ENCODE data around the gene SLC9C2. TPM values are rescaled to one million over a fixed set of nuclear protein-coding genes. Genes with fewer than 3 reads are reported as not detected.
"Not testable (repeated sequence)": the region's sequence is repeated elsewhere in the genome, so short reads cannot be mapped to it uniquely, and the experiment has no call there.

SLC9C2 gene
- total RNA-seq, 8 experiments from 2014 or later: 0.05 to 2.1 (median 0.05) TPM; not detected in 4

DNA sequence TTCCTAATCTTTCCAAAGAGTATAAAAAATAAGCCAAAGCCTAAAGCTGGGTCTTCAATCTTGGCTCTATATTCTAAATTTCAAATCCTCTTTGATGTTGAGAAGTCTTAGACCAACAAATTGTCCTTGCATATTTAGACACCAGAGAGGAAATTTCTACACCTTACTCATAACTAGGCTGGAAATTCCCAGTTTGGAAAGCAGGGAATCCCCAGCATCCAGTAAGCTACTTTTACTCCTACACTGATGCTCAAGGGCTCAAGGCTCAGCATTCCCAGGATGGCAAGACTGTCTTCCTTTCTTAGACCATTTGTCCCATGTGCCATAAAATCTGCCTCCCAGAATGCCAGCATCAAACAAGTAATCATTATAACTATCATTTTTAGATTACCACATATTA lies 97.5 kb downstream of the SLC9C2 start:
- ATAC-seq (replicated peaks in 6 of 8): no peak
- no peak overlapping the region for H3K4me3 ChIP-seq
- in situ Hi-C loops (cut with MboI; ENCODE audit: low pct_unique_long_range_greater_than_20kb in 2 of 9, low sequenced_read_pairs in 9 of 9, unreplicated experiment in 9 of 9): no loop called here
- peaks cover 21 to 27% of the 10 kb centered on the region in 2 donors for H3K4me1 ChIP-seq (replicated peaks in 1 of 2)
- no peak overlapping the region for H3K27ac ChIP-seq

GRCh38 chr1:173504268-173504667 lies 98.6 kb downstream of the SLC9C2 start:
- Histone ChIP-seq H3K4me3 (no peak overlapping the region), H3K4me1 (replicated peaks in 1 of 2) (peaks cover 21 to 27% of the 10 kb centered on the region in 2 donors), H3K27ac (no peak overlapping the region)
- ATAC-seq (replicated peaks in 6 of 8): no peak
- WGBS, 10 experiments: 58 to 100% (median 91%) methylated on average over 1 to 4 of the region's 4 CpGs
- in situ Hi-C loops (cut with MboI; ENCODE audit: low pct_unique_long_range_greater_than_20kb in 2 of 9, low sequenced_read_pairs in 9 of 9, unreplicated experiment in 9 of 9): no loop called here

DNA sequence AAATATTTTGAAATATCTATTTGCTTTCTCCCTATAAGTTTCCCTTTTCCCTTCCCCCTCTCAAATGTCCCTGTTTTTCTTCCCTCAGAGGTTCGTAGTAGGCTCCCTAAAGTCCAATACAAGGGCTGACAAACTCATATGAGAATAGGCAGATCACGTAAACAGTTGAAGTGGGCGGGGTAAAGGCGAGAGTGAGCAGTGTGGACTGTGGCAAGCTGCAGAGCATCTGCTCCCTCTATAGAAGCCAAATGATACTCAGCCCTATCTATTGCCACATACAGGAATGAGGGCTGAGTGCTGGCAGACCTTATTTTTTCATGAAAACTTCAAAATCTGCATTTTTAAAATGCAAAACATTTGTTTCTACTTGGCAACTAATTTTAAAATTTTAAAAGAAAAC lies 99.5 kb downstream of the SLC9C2 start:
- no peak overlapping the region for H3K4me3 ChIP-seq
- H3K27ac ChIP-seq: no peak overlapping the region
- peak in 6 of 8 experiments; percentile 36 to 80 (median 56) for ATAC-seq (replicated peaks in 6 of 8)
- H3K4me1 ChIP-seq (replicated peaks in 1 of 2): peaks cover 21 to 22% of the 10 kb centered on the region in 2 donors
- 0 to 80% (median 59%) methylated on average over 1 to 4 of the region's 4 CpGs; no CpG with 5 or more reads in 2 of the 10 experiments for WGBS, 10 experiments
- in situ Hi-C loops (cut with MboI; ENCODE audit: low pct_unique_long_range_greater_than_20kb in 2 of 9, low sequenced_read_pairs in 9 of 9, unreplicated experiment in 9 of 9): no loop called here

DNA sequence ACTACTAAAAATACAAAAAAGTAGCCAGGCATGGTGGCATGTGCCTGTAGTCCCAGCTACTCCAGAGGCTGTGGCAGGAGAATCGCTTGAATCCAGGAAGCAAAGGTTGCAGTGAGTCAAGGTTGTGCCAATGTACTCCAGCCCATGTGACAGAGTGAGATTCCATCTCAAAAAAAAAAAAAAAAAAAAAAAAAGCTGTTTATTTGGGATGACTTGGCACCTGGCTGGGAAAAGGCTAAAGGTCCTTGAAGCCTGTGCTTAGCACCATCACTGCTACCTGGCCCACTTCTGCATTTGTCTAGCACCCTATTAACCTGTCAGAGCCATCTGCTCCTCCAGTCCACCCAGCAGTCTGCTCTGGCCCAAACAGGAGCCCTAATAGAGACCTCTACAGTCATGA lies 100.8 kb downstream of the SLC9C2 start:
- in situ Hi-C loops (cut with MboI; ENCODE audit: low pct_unique_long_range_greater_than_20kb in 2 of 9, low sequenced_read_pairs in 9 of 9, unreplicated experiment in 9 of 9): no loop called here
- Histone ChIP-seq H3K4me3 (no peak overlapping the region), H3K4me1 (replicated peaks in 1 of 2) (peaks cover 11 to 15% of the 10 kb centered on the region in 2 donors), H3K27ac (no peak overlapping the region)
- no peak for ATAC-seq (replicated peaks in 6 of 8)
- WGBS, 10 experiments: 92 to 100% (median 100%) methylated on average over 1 of the region's 1 CpG; no CpG with 5 or more reads in 5 of the 10 experiments

- no peak for ATAC-seq (replicated peaks in 6 of 8)
- WGBS, 10 experiments: 34 to 81% (median 72%) methylated on average over 1 to 4 of the region's 4 CpGs; no CpG with 5 or more reads in 3 of the 10 experiments
- H3K4me3 ChIP-seq: no peak overlapping the region
- peaks cover 0 to 7% of the 10 kb centered on the region in 2 donors for H3K4me1 ChIP-seq (replicated peaks in 1 of 2)
- in situ Hi-C loops (cut with MboI; ENCODE audit: low pct_unique_long_range_greater_than_20kb in 2 of 9, low sequenced_read_pairs in 9 of 9, unreplicated experiment in 9 of 9): no loop called here
- H3K27ac ChIP-seq: no peak overlapping the region
These were observed 103.1 kb downstream of the SLC9C2 start for GRCh38 chr1:173499729-173500128.

DNA sequence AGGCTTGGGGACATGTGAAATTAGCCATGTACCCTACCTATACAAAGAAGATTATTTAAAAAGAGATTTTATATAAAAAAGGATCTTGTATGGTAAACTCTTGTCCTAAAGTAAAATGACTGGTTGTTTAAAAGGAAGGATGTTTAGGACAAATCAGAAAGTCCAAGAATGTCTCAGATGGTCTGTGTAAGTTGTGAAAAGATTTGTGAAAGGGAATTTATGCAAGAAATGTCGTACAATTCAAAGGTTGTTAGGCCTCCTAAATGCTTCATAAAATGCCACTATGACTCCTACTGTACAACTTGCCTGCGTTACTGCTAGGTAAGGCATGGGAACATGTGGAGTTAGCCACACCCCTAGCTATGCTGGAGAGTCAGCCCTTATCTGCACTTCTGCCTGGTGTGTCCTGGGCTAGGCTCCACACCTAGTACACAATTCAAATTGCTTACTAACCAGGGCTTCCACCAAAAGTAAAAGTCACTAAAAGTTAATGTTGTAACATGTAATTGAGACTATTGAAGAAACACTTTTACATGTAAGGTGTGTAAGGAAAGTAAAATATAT lies 106.0 kb downstream of the SLC9C2 start:
- no peak overlapping the region for H3K27ac ChIP-seq
- no peaks in the 10 kb centered on the region for H3K4me1 ChIP-seq (replicated peaks in 1 of 2)
- no peak overlapping the region for H3K4me3 ChIP-seq
- WGBS, 10 experiments: 40 to 86% (median 74%) methylated on average over 1 to 2 of the region's 2 CpGs; no CpG with 5 or more reads in 2 of the 10 experiments
- in situ Hi-C loops (cut with MboI; ENCODE audit: low pct_unique_long_range_greater_than_20kb in 2 of 9, low sequenced_read_pairs in 9 of 9, unreplicated experiment in 9 of 9): no loop called here
- peak in 1 of 8 experiments; percentile 61 for ATAC-seq (replicated peaks in 6 of 8)

DNA sequence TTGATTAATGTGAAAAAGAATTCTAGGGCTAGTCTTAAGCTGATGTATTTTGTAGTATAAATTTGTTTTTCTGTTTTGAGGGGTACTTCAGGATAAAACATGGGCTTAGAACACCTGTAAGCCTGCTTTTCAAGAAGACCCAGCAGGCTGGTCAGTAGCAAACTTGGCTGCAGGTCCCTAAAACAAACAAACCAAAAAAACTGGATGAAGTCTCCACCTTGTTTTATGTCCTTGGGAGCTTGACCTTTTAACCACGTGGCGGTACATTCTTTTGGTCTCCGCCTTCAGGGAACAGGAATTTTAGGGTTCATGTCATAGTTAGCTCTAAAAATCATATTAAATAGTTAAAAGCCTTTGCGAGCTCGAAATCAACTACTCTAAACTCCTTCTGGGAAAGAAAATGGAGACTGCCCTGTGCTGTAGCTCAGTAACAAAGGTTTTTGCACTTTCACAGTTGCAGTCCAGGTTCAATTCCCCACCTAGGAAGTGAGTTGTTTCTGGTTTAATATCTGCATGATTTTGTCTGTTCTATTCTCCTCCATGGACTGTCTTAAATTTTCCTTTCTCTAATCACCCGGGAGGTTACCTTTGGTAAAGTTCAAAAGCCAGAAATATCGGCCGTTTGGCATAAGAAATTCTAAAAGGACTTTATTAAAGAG lies 107.1 kb downstream of the SLC9C2 start:
- no peaks in the 10 kb centered on the region for H3K4me1 ChIP-seq (replicated peaks in 1 of 2)
- ATAC-seq (replicated peaks in 6 of 8): no peak
- 66 to 97% (median 82%) methylated on average over 3 to 8 of the region's 8 CpGs for WGBS, 10 experiments
- in situ Hi-C loops (cut with MboI; ENCODE audit: low pct_unique_long_range_greater_than_20kb in 2 of 9, low sequenced_read_pairs in 9 of 9, unreplicated experiment in 9 of 9): no loop called here
- H3K4me3 ChIP-seq: no peak overlapping the region
- H3K27ac ChIP-seq: no peak overlapping the region

DNA sequence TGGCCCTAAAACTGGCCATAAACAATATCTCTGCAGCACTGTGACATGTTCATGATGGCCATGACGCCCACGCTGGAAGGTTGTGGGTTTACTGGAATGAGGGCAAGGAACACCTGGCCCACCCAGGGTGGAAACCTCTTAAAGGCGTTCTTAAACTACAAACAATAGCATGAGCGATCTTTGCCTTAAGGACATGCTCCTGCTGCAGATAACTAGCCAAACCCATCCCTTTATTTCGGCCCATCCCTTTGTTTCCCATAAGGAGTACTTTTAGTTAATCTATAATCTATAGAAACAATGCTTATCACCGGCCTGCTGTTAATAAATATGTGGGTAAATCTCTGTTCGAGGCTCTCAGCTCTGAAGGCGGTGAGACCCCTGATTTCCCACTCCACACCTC lies 109.7 kb downstream of the SLC9C2 start:
- in situ Hi-C loops (cut with MboI; ENCODE audit: low pct_unique_long_range_greater_than_20kb in 2 of 9, low sequenced_read_pairs in 9 of 9, unreplicated experiment in 9 of 9); H3K27ac ChIP-seq; H3K4me3 ChIP-seq; H3K4me1 ChIP-seq (replicated peaks in 1 of 2); ATAC-seq (replicated peaks in 6 of 8): not testable (repeated sequence)
- WGBS, 10 experiments: 78 to 100% (median 91%) methylated on average over 1 to 7 of the region's 8 CpGs; no CpG with 5 or more reads in 2 of the 10 experiments

- Histone ChIP-seq H3K27ac (no peak overlapping the region), H3K4me3 (no peak overlapping the region), H3K4me1 (replicated peaks in 1 of 2) (no peaks in the 10 kb centered on the region)
- 90 to 100% (median 100%) methylated on average over 1 to 2 of the region's 2 CpGs; no CpG with 5 or more reads in 3 of the 10 experiments for WGBS, 10 experiments
- in situ Hi-C loops (cut with MboI; ENCODE audit: low pct_unique_long_range_greater_than_20kb in 2 of 9, low sequenced_read_pairs in 9 of 9, unreplicated experiment in 9 of 9): no loop called here
- no peak for ATAC-seq (replicated peaks in 6 of 8)
These were observed 111.4 kb downstream of the SLC9C2 start for GRCh38 chr1:173491508-173491907.

- in situ Hi-C loops (cut with MboI; ENCODE audit: low pct_unique_long_range_greater_than_20kb in 2 of 9, low sequenced_read_pairs in 9 of 9, unreplicated experiment in 9 of 9): no loop called here
- H3K27ac ChIP-seq: no peak overlapping the region
- no peaks in the 10 kb centered on the region for H3K4me1 ChIP-seq (replicated peaks in 1 of 2)
- WGBS, 10 experiments: 80 to 100% (median 100%) methylated on average over 1 to 3 of the region's 3 CpGs; no CpG with 5 or more reads in 3 of the 10 experiments
- ATAC-seq (replicated peaks in 6 of 8): no peak
- H3K4me3 ChIP-seq: no peak overlapping the region
These were observed 112.9 kb downstream of the SLC9C2 start for GRCh38 chr1:173489929-173490328.

- no peaks in the 10 kb centered on the region for H3K4me1 ChIP-seq (replicated peaks in 1 of 2)
- H3K27ac ChIP-seq: no peak overlapping the region
- ATAC-seq (replicated peaks in 6 of 8): peak in 6 of 8 experiments; percentile 19 to 47 (median 22)
- 80 to 100% (median 87%) methylated on average over 1 to 5 of the region's 5 CpGs; no CpG with 5 or more reads in 3 of the 10 experiments for WGBS, 10 experiments
- no peak overlapping the region for H3K4me3 ChIP-seq
- in situ Hi-C loops (cut with MboI; ENCODE audit: low pct_unique_long_range_greater_than_20kb in 2 of 9, low sequenced_read_pairs in 9 of 9, unreplicated experiment in 9 of 9): no loop called here
These were observed 113.7 kb downstream of the SLC9C2 start for GRCh38 chr1:173489149-173489600.

GRCh38 chr1:173488001-173488400 lies 114.9 kb downstream of the SLC9C2 start:
- no peak overlapping the region for H3K4me3 ChIP-seq
- no peak overlapping the region for H3K27ac ChIP-seq
- ATAC-seq (replicated peaks in 6 of 8): no peak
- WGBS, 10 experiments: 60 to 100% (median 96%) methylated on average over 1 to 2 of the region's 2 CpGs
- in situ Hi-C loops (cut with MboI; ENCODE audit: low pct_unique_long_range_greater_than_20kb in 2 of 9, low sequenced_read_pairs in 9 of 9, unreplicated experiment in 9 of 9): no loop called here
- no peaks in the 10 kb centered on the region for H3K4me1 ChIP-seq (replicated peaks in 1 of 2)

DNA sequence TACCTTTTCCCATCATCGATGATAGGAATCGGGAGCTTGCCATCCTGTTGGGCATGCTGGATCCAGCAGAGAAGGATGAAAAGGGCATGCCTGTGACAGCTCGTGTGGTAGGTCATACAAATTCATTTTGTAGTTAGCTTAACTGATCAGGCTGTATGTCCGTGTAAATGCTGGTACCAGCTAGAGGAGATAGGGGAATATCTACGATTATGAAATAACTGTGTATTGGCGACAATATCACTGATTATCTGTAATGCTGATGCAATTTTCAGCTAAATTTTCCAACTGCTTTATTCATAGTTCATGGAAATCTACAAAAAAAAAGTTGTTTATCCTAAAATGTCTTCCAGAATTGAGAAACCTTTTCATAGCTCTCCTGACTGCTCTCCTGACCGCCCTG lies 117.5 kb downstream of the SLC9C2 start:
- Histone ChIP-seq H3K27ac (no peak overlapping the region), H3K4me3 (no peak overlapping the region), H3K4me1 (replicated peaks in 1 of 2) (no peaks in the 10 kb centered on the region)
- in situ Hi-C loops (cut with MboI; ENCODE audit: low pct_unique_long_range_greater_than_20kb in 2 of 9, low sequenced_read_pairs in 9 of 9, unreplicated experiment in 9 of 9): no loop called here
- ATAC-seq (replicated peaks in 6 of 8): no peak
- 77 to 96% (median 92%) methylated on average over 1 to 7 of the region's 7 CpGs for WGBS, 10 experiments
